Activated CD4-positive, alpha-beta T cell treated with anti-CD3 and anti-CD28 coated beads, Interleukin-10, Interleukin-2, amounts not matched to agents 100 ng/mL and 50 ng/mL, durations not matched to agents 16 hours and 8 hours (primary cell): ENCODE measurements around the gene CD48.
A peak's percentile ranks its signal among the peaks of the same experiment; 100 is the strongest.
"Not testable (repeated sequence)": the region's sequence is repeated elsewhere in the genome, so short reads cannot be mapped to it uniquely, and the experiment has no call there.

ENCODE experiments used
- DNase-seq: peaks from one replicate; pipeline ENCODE4 v3.0.0-alpha.2; 2020

The CD48 gene

GRCh38 chr1:160675641-160676410 is 35.8 kb downstream of the CD48 start:
- DNase-seq: peak; percentile 90

- peak; percentile 32 for DNase-seq
Observed at GRCh38 chr1:160674415-160674814, 37.2 kb downstream of the CD48 start.

GRCh38 chr1:160672789-160673695 is 38.6 kb downstream of the CD48 start:
- peak; percentile 67 for DNase-seq

GRCh38 chr1:160671603-160672517 is 39.8 kb downstream of the CD48 start:
- no peak for DNase-seq

GRCh38 chr1:160670701-160671100 is 40.9 kb downstream of the CD48 start:
- DNase-seq: no peak

- no peak for DNase-seq
Observed at GRCh38 chr1:160669802-160670201, 41.8 kb downstream of the CD48 start.

GRCh38 chr1:160669276-160669675 is 42.3 kb downstream of the CD48 start:
- no peak for DNase-seq

- DNase-seq: no peak
Observed at GRCh38 chr1:160667896-160668295, 43.7 kb downstream of the CD48 start.

GRCh38 chr1:160666079-160666442 is 45.6 kb downstream of the CD48 start:
- no peak for DNase-seq

- DNase-seq: peak; percentile 73
Observed at GRCh38 chr1:160665330-160666078, 46.1 kb downstream of the CD48 start.

- DNase-seq: peak; percentile 77
Observed at GRCh38 chr1:160664573-160665051, 47.0 kb downstream of the CD48 start.

GRCh38 chr1:160662910-160663309 is 48.7 kb downstream of the CD48 start:
- peak; percentile 47 for DNase-seq

GRCh38 chr1:160659566-160659965 is 52.1 kb downstream of the CD48 start:
- DNase-seq: no peak

GRCh38 chr1:160658814-160659193 is 52.8 kb downstream of the CD48 start:
- DNase-seq: no peak

- DNase-seq: no peak
Observed at GRCh38 chr1:160658162-160658813, 53.3 kb downstream of the CD48 start.

GRCh38 chr1:160657250-160657781 is 54.3 kb downstream of the CD48 start:
- DNase-seq: no peak

- peak; percentile 59 for DNase-seq
Observed at GRCh38 chr1:160656737-160657136, 54.9 kb downstream of the CD48 start.

GRCh38 chr1:160653620-160654016 is 58.0 kb downstream of the CD48 start:
- no peak for DNase-seq

GRCh38 chr1:160652924-160653619 is 58.5 kb downstream of the CD48 start:
- no peak for DNase-seq

GRCh38 chr1:160652065-160652641 is 59.5 kb downstream of the CD48 start:
- DNase-seq: not testable (repeated sequence)
